ENCODE results near the gene ELOA. TPM values are rescaled to one million over a fixed set of nuclear protein-coding genes. Genes with fewer than 3 reads are reported as not detected.

Gene ELOA
- total and polyA plus RNA-seq, 2 of the 13 experiments (the other 11 are each of a cell fraction or from before 2014, with no cell fraction given), result 14.2 to 28.5 TPM

GRCh38 chr1:23800400-23801337, 57.4 kb downstream of the ELOA start, which contains the start of gene GALE (continued):
- no peak for TF ChIP-seq GATA4 (IDR thresholded peaks at IDR 0.05; ENCODE audit: borderline replicate concordance, low read depth)
- no peak for TF ChIP-seq ARID3A (IDR thresholded peaks at IDR 0.05; ENCODE audit: low read depth, low read length)
- TF ChIP-seq, protein P1, sequence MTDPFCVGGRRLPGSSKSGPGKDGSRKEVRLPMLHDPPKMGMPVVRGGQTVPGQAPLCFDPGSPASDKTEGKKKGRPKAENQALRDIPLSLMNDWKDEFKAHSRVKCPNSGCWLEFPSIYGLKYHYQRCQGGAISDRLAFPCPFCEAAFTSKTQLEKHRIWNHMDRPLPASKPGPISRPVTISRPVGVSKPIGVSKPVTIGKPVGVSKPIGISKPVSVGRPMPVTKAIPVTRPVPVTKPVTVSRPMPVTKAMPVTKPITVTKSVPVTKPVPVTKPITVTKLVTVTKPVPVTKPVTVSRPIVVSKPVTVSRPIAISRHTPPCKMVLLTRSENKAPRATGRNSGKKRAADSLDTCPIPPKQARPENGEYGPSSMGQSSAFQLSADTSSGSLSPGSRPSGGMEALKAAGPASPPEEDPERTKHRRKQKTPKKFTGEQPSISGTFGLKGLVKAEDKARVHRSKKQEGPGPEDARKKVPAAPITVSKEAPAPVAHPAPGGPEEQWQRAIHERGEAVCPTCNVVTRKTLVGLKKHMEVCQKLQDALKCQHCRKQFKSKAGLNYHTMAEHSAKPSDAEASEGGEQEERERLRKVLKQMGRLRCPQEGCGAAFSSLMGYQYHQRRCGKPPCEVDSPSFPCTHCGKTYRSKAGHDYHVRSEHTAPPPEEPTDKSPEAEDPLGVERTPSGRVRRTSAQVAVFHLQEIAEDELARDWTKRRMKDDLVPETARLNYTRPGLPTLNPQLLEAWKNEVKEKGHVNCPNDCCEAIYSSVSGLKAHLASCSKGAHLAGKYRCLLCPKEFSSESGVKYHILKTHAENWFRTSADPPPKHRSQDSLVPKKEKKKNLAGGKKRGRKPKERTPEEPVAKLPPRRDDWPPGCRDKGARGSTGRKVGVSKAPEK (CRISPR knock-in tag; IDR thresholded peaks at IDR 0.05; ENCODE audit: borderline replicate concordance), result no peak; the same call in 1 of the 2 replicates
- peak; percentile 54; the same call in 1 of the 2 replicates for TF ChIP-seq ZNF782 (CRISPR knock-in tag; IDR thresholded peaks at IDR 0.05; ENCODE audit: borderline replicate concordance)
- no peak; the same call in none of the 2 replicates for TF ChIP-seq ZNF44 (CRISPR knock-in tag; IDR thresholded peaks at IDR 0.05)
- no peak; the same call in 1 of the 2 replicates for TF ChIP-seq TAF1 (CRISPR knock-in tag; IDR thresholded peaks at IDR 0.05)
- no peak for TF ChIP-seq ZNF577 (CRISPR knock-in tag; IDR thresholded peaks at IDR 0.05; ENCODE audit: borderline replicate concordance, low read depth)
- TF ChIP-seq ZNF614 (CRISPR knock-in tag; IDR thresholded peaks at IDR 0.05; ENCODE audit: borderline replicate concordance), result peak; percentile 59; the same call in 1 of the 2 replicates
- no peak for TF ChIP-seq PLRG1 (conservative IDR thresholded peaks at IDR 0.05)
- TF ChIP-seq CCDC6 (CRISPR knock-in tag; IDR thresholded peaks at IDR 0.05), result no peak
- no peak for TF ChIP-seq ZSCAN20 (CRISPR knock-in tag; IDR thresholded peaks at IDR 0.05; ENCODE audit: borderline replicate concordance)
- 0 out of 2 replicates have a peak, but pooled peaks have one; percentile 79 for TF ChIP-seq ZNF776 (CRISPR knock-in tag; IDR thresholded peaks at IDR 0.05)
- TF ChIP-seq MIER3 (CRISPR knock-in tag; IDR thresholded peaks at IDR 0.05; ENCODE audit: borderline replicate concordance), result no peak
- peak; percentile 33; the same call in 1 of the 2 replicates for TF ChIP-seq ZSCAN25 (CRISPR knock-in tag; IDR thresholded peaks at IDR 0.05)
- TF ChIP-seq, protein P2, sequence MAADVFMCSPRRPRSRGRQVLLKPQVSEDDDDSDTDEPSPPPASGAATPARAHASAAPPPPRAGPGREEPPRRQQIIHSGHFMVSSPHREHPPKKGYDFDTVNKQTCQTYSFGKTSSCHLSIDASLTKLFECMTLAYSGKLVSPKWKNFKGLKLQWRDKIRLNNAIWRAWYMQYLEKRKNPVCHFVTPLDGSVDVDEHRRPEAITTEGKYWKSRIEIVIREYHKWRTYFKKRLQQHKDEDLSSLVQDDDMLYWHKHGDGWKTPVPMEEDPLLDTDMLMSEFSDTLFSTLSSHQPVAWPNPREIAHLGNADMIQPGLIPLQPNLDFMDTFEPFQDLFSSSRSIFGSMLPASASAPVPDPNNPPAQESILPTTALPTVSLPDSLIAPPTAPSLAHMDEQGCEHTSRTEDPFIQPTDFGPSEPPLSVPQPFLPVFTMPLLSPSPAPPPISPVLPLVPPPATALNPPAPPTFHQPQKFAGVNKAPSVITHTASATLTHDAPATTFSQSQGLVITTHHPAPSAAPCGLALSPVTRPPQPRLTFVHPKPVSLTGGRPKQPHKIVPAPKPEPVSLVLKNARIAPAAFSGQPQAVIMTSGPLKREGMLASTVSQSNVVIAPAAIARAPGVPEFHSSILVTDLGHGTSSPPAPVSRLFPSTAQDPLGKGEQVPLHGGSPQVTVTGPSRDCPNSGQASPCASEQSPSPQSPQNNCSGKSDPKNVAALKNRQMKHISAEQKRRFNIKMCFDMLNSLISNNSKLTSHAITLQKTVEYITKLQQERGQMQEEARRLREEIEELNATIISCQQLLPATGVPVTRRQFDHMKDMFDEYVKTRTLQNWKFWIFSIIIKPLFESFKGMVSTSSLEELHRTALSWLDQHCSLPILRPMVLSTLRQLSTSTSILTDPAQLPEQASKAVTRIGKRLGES (CRISPR knock-in tag; IDR thresholded peaks at IDR 0.05; ENCODE audit: borderline replicate concordance), result no peak
- TF ChIP-seq SIN3B (IDR thresholded peaks at IDR 0.05; ENCODE audit: low read length), result peak; percentile 53; the same call in 1 of the 2 replicates
- peak; percentile 97 for TF ChIP-seq HNRNPLL (IDR thresholded peaks at IDR 0.05; ENCODE audit: low read depth, low read length, poor library complexity, severe bottlenecking)
- TF ChIP-seq SNAI1 (CRISPR knock-in tag; IDR thresholded peaks at IDR 0.05; ENCODE audit: borderline replicate concordance), result no peak
- TF ChIP-seq RXRB (CRISPR knock-in tag; IDR thresholded peaks at IDR 0.05; ENCODE audit: borderline replicate concordance), result no peak
- TF ChIP-seq NAIF1 (CRISPR knock-in tag; IDR thresholded peaks at IDR 0.05; ENCODE audit: borderline replicate concordance), result peak; percentile 93
- peak; percentile 14; the same call in 1 of the 2 replicates for TF ChIP-seq MTA1 (CRISPR knock-in tag; IDR thresholded peaks at IDR 0.05; ENCODE audit: borderline replicate concordance)
